ENCODE results near the gene ARMH1.

GRCh38 chr1:44653107-44653964 is 21.2 kb upstream of the ARMH1 start:
- no peak for TF ChIP-seq POLR2A (IDR thresholded peaks at IDR 0.05)
- TF ChIP-seq, protein P1, sequence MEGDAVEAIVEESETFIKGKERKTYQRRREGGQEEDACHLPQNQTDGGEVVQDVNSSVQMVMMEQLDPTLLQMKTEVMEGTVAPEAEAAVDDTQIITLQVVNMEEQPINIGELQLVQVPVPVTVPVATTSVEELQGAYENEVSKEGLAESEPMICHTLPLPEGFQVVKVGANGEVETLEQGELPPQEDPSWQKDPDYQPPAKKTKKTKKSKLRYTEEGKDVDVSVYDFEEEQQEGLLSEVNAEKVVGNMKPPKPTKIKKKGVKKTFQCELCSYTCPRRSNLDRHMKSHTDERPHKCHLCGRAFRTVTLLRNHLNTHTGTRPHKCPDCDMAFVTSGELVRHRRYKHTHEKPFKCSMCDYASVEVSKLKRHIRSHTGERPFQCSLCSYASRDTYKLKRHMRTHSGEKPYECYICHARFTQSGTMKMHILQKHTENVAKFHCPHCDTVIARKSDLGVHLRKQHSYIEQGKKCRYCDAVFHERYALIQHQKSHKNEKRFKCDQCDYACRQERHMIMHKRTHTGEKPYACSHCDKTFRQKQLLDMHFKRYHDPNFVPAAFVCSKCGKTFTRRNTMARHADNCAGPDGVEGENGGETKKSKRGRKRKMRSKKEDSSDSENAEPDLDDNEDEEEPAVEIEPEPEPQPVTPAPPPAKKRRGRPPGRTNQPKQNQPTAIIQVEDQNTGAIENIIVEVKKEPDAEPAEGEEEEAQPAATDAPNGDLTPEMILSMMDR (IDR thresholded peaks at IDR 0.05): no peak

All from testis (tissue), 2 donors.